Stimulated activated CD8-positive, alpha-beta memory T cell treated with anti-CD3 and anti-CD28 coated beads, Interleukin-12 subunit alpha, Interleukin-12 subunit beta, amount 100 ng/mL, for 1 hour (primary cell): Measurements from ENCODE around the gene ABTB1.

Experiments
- DNase-seq: peaks from one replicate; pipeline ENCODE4 v3.0.0-alpha.2; 2020; ENCODE audit warnings: low read depth

The ABTB1 gene

DNA sequence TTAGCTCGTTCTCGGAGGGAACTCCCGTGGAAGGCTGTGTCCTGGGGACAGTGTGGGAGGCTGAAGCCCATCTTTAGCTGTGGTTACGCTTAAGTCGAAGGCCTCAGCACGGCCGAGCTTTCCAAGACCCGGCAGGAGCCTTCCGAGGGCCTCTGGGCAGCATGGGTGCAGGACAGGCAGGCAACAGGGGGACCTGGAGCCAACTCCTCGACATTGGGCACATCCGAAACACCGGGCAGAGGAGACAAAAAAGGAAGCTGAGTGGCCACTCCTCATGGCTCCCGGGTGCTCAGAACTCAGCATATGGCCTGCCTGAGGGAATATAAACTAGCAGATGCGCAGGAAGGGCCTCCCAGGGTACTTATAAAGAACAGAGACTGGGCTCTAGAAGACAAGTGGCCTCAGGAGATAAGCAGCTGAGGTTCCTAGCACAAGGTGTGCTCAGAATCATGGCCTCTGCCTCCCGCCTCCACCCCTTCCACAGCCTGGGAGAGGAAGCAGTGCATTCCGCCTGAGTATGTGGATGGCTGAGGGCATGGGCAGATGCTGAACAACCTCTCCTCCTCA is 34.1 kb downstream of the ABTB1 start:
- no peak for DNase-seq

GRCh38 chr3:127707851-127708411 is 35.2 kb downstream of the ABTB1 start:
- DNase-seq: no peak

DNA sequence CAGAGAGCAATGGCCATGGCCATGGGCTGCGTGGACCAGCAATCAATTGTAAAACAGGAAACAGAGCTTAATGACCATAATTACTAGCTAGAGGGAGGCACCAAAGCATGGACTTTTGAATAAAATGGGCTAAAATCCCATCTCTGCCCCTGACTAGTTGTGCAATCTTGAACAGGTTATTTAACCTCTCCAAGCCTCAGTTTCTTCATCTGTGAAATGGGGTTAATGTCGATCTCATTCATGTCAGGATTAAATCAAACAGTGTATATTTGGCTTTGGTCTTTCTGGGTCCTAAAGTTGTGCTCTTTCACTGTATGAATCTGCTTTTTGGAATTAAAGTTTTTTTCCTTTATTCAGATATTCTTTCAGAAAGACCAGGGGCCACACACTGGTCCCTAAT is 36.1 kb downstream of the ABTB1 start:
- no peak for DNase-seq

DNA sequence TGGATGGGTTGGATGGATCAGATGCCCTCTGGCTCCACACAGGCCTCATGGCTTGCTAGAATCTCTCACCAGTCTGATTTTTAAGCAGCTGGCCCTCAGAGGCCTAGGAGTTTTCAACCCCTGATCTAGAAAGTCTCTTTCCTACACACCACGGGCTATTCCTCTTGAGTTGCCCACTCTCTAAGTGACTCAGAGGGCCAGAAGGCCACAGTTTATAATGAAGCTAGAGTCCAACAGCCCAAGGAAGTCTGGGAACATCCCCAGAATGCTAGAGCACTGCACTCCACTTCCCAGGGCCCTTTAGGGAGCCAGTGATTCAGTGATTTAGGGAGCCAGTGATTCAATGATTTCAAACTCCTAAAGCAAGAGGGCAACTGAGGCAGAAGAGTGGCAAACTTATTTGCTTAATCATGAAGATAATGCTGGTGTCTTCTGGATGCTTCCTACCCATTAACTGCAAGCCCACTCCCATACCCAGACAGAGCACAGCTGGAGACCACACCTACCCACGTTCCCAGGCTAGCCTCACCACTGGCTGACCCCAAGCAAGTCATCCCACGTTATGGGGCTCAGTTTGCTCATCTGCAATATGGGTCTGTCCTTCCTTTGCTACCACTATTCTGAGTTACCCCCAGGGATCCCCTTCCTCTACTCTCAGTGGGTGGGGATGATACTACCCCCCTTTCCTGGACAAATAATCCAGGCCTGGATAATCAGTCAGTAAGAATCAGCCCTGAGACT is 36.7 kb downstream of the ABTB1 start:
- no peak for DNase-seq

DNA sequence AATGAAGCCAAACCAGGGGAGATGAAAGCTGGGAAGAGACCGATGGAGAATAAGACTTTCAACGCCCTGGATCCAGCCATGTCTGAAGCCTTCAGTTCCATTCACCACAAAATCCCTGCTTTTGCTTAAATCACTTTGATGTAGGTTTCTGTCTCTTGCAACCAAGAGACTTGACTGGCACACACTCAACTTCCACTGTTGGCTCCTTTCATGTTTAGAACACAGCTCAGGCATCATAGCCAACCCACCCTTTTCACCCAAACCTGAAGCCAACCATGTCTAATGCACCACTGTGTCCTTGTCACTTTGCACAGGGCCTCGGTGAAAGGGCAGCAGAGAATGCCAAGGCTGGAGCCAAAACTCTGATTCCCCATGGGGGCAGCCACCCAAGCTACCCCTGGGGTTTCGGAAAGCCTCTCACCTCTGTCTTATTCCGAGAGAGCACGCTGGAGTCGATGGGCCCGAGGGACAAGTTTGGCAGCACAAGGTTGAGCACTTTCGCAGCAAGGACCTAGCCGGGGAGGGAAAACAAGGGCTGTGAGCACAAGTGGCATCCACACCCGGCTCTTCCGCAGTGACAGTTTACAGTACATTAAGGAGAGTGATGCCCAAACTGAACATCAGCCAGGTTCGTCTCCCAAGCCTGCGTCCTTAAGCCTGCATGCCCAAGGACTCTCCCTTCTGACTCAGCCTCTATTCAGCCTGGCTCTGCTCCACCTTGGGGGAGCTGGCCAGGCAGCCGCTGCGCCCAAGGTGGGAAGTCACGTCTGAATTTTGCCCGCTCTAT is 37.6 kb downstream of the ABTB1 start:
- DNase-seq: no peak

DNA sequence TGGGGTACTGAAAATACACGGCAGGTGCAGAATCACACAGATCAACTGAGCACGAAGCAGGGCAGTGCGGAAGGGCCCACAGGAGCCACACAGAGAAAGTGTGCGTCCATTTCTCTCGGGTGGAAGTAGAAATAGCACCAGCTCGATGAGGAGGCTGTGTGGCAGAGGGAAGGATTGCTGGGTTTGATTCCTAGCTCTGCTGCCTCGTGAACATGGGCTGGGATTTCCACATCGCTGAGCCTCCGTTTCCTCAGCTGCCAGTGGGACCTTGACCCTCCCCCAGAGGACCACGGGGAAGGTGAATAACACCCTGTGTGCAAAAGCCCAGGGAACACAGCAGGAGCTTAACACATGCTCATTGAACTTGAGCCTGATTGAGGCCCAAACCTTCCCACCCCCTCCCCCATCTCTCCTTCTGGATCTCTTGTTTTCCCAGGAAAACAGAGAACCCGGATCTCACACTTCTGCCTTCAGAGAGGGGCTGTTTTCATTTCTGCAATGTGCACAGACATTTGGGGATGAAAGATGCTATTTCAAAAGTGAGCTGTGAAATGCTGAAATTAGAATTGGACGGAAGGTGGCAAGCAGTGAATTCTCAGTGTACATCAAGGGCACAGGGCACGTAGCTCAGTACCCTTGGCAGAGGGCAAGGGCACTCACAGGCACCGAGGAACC is 38.4 kb downstream of the ABTB1 start:
- DNase-seq: no peak

- DNase-seq: no peak
Measured at GRCh38 chr3:127711896-127712295, 39.1 kb downstream of the ABTB1 start.

GRCh38 chr3:127712461-127712860 is 39.7 kb downstream of the ABTB1 start:
- DNase-seq: no peak

- no peak for DNase-seq
Measured at GRCh38 chr3:127712881-127713771, 40.4 kb downstream of the ABTB1 start.

GRCh38 chr3:127714125-127714571 is 41.4 kb downstream of the ABTB1 start:
- DNase-seq: no peak

DNA sequence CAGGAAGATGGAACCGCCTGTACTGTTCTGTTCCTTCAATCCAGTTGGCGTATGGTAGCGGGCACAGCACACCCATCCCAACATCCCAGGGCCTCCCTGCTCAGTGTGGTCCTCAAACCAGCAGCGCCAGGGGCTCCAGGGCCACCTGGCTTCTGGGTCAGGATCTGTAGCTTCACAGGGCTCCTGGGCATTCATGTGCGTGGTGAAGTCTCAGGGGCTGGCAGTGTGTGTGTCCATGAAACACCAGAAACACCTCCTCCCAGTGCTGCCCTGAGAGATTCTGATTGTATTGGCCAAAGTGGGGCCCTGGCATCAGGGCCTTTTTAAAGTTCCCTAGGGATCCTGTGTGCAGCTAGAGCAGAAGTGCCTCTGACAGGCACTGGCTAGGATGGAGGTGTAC is 42.1 kb downstream of the ABTB1 start:
- DNase-seq: no peak

- DNase-seq: no peak
Measured at GRCh38 chr3:127715532-127715931, 42.8 kb downstream of the ABTB1 start.

DNA sequence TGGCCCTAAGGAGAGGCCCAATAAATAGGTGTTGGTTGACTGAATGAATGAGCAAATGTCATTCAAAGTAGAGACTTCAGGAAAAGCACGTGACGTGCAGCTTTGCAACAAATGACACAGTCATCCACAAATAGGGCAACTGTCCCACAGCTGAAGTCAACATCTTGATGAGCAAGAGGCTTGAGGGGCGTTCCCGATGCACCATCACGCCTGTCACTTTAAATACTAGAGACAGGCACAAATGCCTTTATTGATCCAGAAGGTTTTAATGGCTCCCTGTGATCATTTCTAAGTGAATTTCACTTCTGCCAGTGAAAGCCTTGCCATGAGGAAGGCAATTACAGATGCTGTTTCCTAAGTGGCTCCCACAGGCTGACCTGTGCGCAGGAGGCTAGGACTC is 43.6 kb downstream of the ABTB1 start:
- DNase-seq: no peak

GRCh38 chr3:127717357-127718244 is 44.8 kb downstream of the ABTB1 start:
- DNase-seq: no peak

- DNase-seq: no peak
Measured at GRCh38 chr3:127718245-127718915, 45.6 kb downstream of the ABTB1 start.

- DNase-seq: no peak
Measured at GRCh38 chr3:127718916-127719290, 46.2 kb downstream of the ABTB1 start.

DNA sequence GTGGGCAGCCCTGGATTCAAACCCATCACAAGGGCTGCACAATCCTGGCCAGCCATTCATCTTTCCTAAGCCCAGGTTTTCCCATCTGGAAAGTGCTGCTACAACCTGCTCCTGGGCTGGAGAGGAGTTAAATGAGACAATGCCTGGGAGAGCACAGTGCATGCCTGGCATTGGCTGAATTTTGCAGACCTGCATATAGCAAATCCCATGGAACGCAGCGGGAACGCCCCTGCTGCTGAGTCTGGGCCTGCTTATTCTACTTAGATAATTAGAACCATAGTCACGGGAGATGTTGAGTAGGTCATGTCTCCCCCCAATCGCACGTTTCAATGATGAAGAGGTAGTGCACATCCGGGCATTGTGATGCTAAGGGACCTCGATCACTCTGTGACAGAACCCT is 46.6 kb downstream of the ABTB1 start:
- DNase-seq: no peak

DNA sequence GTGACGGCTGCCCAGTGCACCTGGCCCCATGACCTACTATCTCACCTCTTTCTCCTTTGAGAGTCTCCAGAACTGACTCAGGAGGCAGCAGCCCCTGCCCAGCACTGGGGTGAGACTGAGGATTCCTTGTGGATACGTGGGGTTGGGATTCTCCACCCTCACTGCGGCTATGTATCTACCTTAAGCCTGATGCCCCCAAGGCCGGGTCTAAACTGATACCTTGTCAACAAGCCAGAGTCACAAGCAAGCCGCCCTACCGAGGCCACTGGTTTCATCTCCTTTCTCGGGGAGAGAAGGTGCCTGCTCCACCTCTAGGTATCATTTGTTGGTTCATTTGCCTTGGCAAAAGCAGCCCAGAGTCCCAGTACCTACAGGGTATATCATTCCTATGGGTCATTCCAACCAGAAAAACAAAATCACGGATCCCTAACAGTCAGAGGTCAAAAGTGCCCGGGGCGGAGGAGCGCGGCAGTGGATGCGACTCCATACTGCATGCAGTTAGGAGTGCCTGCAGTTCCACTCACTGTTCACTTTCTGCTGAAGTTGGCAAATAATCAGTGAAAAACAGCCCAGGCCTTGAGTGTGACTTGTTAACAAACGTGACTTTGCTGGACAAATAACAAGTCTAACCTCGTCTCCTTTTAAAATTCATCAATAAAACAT is 47.5 kb downstream of the ABTB1 start:
- DNase-seq: no peak
